Panc1 (cell line): Measurements from ENCODE around the gene OLFML2B. TPM values are rescaled to one million over a fixed set of nuclear protein-coding genes. Genes with fewer than 3 reads are reported as not detected.

Source experiments
- ATAC-seq: fragments of 200-7000 bp; cut with Tn5 transposase; 2 replicates; pipeline ENCODE4 v1.9.1; 2020; ENCODE audit warnings: mild to moderate bottlenecking, moderate library complexity
- BruUV-seq: library from RNA; stranded (reverse); fragments of 400-500 nt; replicated peaks from 2 replicates; lab custom pipeline; 2021; lab: Mats Ljungman, UMichigan
- CTCF ChIA-PET: fragments of 300-600 bp; sonication (Branson Sonifier 250); formaldehyde crosslinking; loops from one replicate; lab custom pipeline; 2022; ENCODE audit warnings: antibody characterized with exemption; lab: Charles Lee
- POLR2A ChIA-PET: fragments of 300-600 bp; sonication (Branson Sonifier 250); formaldehyde crosslinking; loops from one replicate; lab custom pipeline; 2022; ENCODE audit warnings: antibody characterized with exemption; lab: Charles Lee
- DNase-seq: peaks from one replicate; pipeline ENCODE4 v3.0.0-alpha.2; 2010; ENCODE audit warnings: low read depth, low spot score
- H3K27ac ChIP-seq: 2 replicates; pipeline ENCODE4 v1.5.1; 2011; ENCODE audit warnings: mild to moderate bottlenecking, low read length, inconsistent platforms
- H3K27me3 ChIP-seq: fragments of 200-500 bp; sonication (Bioruptor generic); 2 replicates; pipeline ENCODE4 v1.6.0; 2014; ENCODE audit warnings: low read length, inconsistent platforms; ENCODE audit not compliant: control insufficient read depth, insufficient read depth
- H3K36me3 ChIP-seq: fragments of 200-500 bp; sonication (Bioruptor generic); 2 replicates; pipeline ENCODE4 v1.5.1; 2014; ENCODE audit warnings: inconsistent platforms, mild to moderate bottlenecking, low read length, moderate library complexity; ENCODE audit not compliant: control insufficient read depth, insufficient read depth
- H3K4me1 ChIP-seq: 2 replicates; pipeline ENCODE4 v1.5.1; 2011; ENCODE audit warnings: inconsistent platforms, mild to moderate bottlenecking, low read length, moderate library complexity; ENCODE audit not compliant: control insufficient read depth, insufficient read depth
- H3K4me3 ChIP-seq, 2 experiments: 2 replicates each; pipeline ENCODE4 v1.5.1; 2011 to 2012; ENCODE audit warnings: low read depth in 2 of 2, low read length in 2 of 2, mild to moderate bottlenecking in 2 of 2, inconsistent platforms in 1 of 2, moderate library complexity in 1 of 2
- H3K9me3 ChIP-seq: fragments of 200-500 bp; sonication (Bioruptor generic); 2 replicates; pipeline ENCODE4 v1.5.1; 2014; ENCODE audit warnings: low read depth, mild to moderate bottlenecking, inconsistent platforms, low read length, moderate library complexity; ENCODE audit not compliant: control insufficient read depth, insufficient read depth
- CTCF ChIP-seq: fragments of 450-650 bp; IDR thresholded peaks from 2 replicates; pipeline ENCODE4 v1.5.1; 2017; ENCODE audit warnings: mild to moderate bottlenecking
- POLR2AphosphoS5 ChIP-seq: IDR thresholded peaks from 2 replicates; pipeline ENCODE4 v1.6.1; 2012; ENCODE audit warnings: mild to moderate bottlenecking, low read depth, low read length, moderate library complexity
- REST ChIP-seq, 2 experiments: IDR thresholded peaks; 2 replicates each; pipeline ENCODE4 v1.6.1; 2011 to 2012; ENCODE audit warnings: low read depth in 2 of 2, control low read depth in 1 of 2, low read length in 1 of 2, mild to moderate bottlenecking in 1 of 2, moderate library complexity in 1 of 2; ENCODE audit not compliant: insufficient read depth in 1 of 2
- SIN3A ChIP-seq: IDR thresholded peaks from 2 replicates; pipeline ENCODE4 v1.6.1; 2012; ENCODE audit warnings: low read depth, mild to moderate bottlenecking, low read length, moderate library complexity, borderline replicate concordance; ENCODE audit not compliant: insufficient read depth
- TCF7L2 ChIP-seq: IDR thresholded peaks from 2 replicates; pipeline ENCODE4 v1.6.1; 2011; ENCODE audit warnings: mild to moderate bottlenecking, low read depth, low read length, inconsistent platforms
- in situ Hi-C: cut with HindIII; loops from 2 replicates; pipeline ENCODE4 v1.10.0; 2016; ENCODE audit warnings: low sequenced_read_pairs, low pct_unique_long_range_greater_than_20kb
- intact Hi-C: fragments of 100-400 bp; cut with micrococcal nuclease; formaldehyde crosslinking; loops from one replicate; pipeline ENCODE4 v1.10.0; 2022; ENCODE audit not compliant: unreplicated experiment
- total RNA-seq: library from RNA; stranded (reverse); gene quantifications from one replicate; pipeline ENCODE4 v1.2.1, GENCODE V29; 2021; ENCODE audit not compliant: unreplicated experiment

Gene OLFML2B
- total RNA-seq, 1 experiment from 2014 or later = 1.5 TPM

- in situ Hi-C loops (no loop called here), intact Hi-C loops (no loop called here)
- Histone ChIP-seq H3K4me3 (no peak overlapping the region), H3K9me3 (no peaks in the 10 kb centered on the region; the same call in 1 of the 2 replicates), H3K27ac (no peak overlapping the region), H3K27me3 (peaks cover 2% of the 10 kb centered on the region; the same call in 1 of the 2 replicates), H3K4me1 (no peaks in the 10 kb centered on the region), H3K36me3 (no peaks in the 10 kb centered on the region)
- ChIA-PET CTCF (no interaction called here), POLR2A (no interaction called here)
- DNase-seq (no peak), ATAC-seq (no peak)
- TF ChIP-seq TCF7L2 = no peak
- TF ChIP-seq SIN3A = no peak
- TF ChIP-seq CTCF = no peak
- no peak for TF ChIP-seq POLR2AphosphoS5
- no peak for TF ChIP-seq REST (IDR thresholded peaks at IDR 0.05; ENCODE audit: insufficient read depth in 1 of 2, low read depth in 2 of 2, low read length in 1 of 2)
- BruUV-seq = no TSS peak
Observed at GRCh38 chr1:161987872-161988271, 35.8 kb downstream of the OLFML2B start.

- POLR2A ChIA-PET = no interaction called here
- CTCF ChIA-PET = no interaction called here
- peaks cover 5% of the 10 kb centered on the region; the same call in 1 of the 2 replicates for H3K27me3 ChIP-seq
- DNase-seq (no peak), ATAC-seq (no peak)
- no peak overlapping the region for H3K27ac ChIP-seq
- no peaks in the 10 kb centered on the region; the same call in 1 of the 2 replicates for H3K9me3 ChIP-seq
- H3K4me3 ChIP-seq = no peak overlapping the region
- H3K4me1 ChIP-seq = no peaks in the 10 kb centered on the region
- intact Hi-C loops = no loop called here
- in situ Hi-C loops = no loop called here
- no peaks in the 10 kb centered on the region for H3K36me3 ChIP-seq
- no TSS peak for BruUV-seq
- TF ChIP-seq POLR2AphosphoS5 = no peak
- TF ChIP-seq REST (IDR thresholded peaks at IDR 0.05; ENCODE audit: insufficient read depth in 1 of 2, low read depth in 2 of 2, low read length in 1 of 2) = no peak
- no peak for TF ChIP-seq TCF7L2
- no peak for TF ChIP-seq CTCF
- no peak for TF ChIP-seq SIN3A
Observed at GRCh38 chr1:161987303-161987702, 36.4 kb downstream of the OLFML2B start.
